B cell (primary cell): ENCODE measurements around the gene FABP3. TPM values are rescaled to one million over a fixed set of nuclear protein-coding genes. Genes with fewer than 3 reads are reported as not detected.

Experiments
- ATAC-seq: fragments of 200-7000 bp; cut with Tn5 transposase; one replicate; pipeline ENCODE4 v1.10.0; 2021; ENCODE audit warnings: low read depth, mild to moderate bottlenecking, moderate number of reproducible peaks, moderate library complexity
- CTCF ChIA-PET: fragments of 350-600 bp; sonication (Branson Sonifier 250); formaldehyde crosslinking; loops from one replicate; lab custom pipeline; 2021; ENCODE audit warnings: antibody characterized with exemption, inconsistent platforms; lab: Charles Lee
- POLR2A ChIA-PET: fragments of 350-600 bp; sonication (Branson Sonifier 250); formaldehyde crosslinking; loops from one replicate; lab custom pipeline; 2021; ENCODE audit warnings: antibody characterized with exemption; lab: Charles Lee
- DNase-seq: peaks from one replicate; pipeline ENCODE4 v3.0.0; 2013
- H2AFZ ChIP-seq: 2 replicates; pipeline ENCODE4 v1.6.1; 2012; ENCODE audit warnings: mild to moderate bottlenecking, low read depth, low read length; ENCODE audit not compliant: insufficient read depth, poor library complexity, severe bottlenecking
- H3K27ac ChIP-seq, 2 donors: 1 replicate in 1 of 2; 2 replicates in 1 of 2; pipeline ENCODE4 v1.5.1; 2012 to 2013; ENCODE audit warnings: low read length in 2 of 2, mild to moderate bottlenecking in 2 of 2, moderate library complexity in 1 of 2
- H3K27me3 ChIP-seq, 4 experiments: fragments of 200-600 bp in 1 of 4; sonication (generic) in 1 of 4; replicated peaks in 1 of 4; 1 replicate in 2 of 4; 2 replicates in 2 of 4; pipeline versions ENCODE4 v1.6.1 to v1.7.0; 2013 to 2016; ENCODE audit warnings: low read length in 3 of 4, mild to moderate bottlenecking in 2 of 4, mixed read lengths in 1 of 4, moderate library complexity in 1 of 4; ENCODE audit not compliant: insufficient read depth in 4 of 4, control insufficient read depth in 3 of 4; ENCODE audit errors: control extremely low read depth in 1 of 4
- H3K36me3 ChIP-seq, 2 experiments: replicated peaks in 1 of 2; 1 replicate in 1 of 2; 2 replicates in 1 of 2; pipeline versions ENCODE4 v1.6.1 to v1.7.1; 2013; ENCODE audit warnings: low read length in 1 of 2; ENCODE audit not compliant: insufficient read depth in 2 of 2, control insufficient read depth in 1 of 2; ENCODE audit errors: control extremely low read depth in 1 of 2, extremely low read depth in 1 of 2
- H3K4me1 ChIP-seq, 2 donors: fragments of 200-600 bp in 1 of 2; sonication (generic) in 1 of 2; 1 replicate in 1 of 2; 2 replicates in 1 of 2; pipeline versions ENCODE4 v1.5.1 to v1.6.1; 2013 to 2017; ENCODE audit warnings: low read length in 2 of 2; ENCODE audit not compliant: control insufficient read depth in 2 of 2, insufficient read depth in 2 of 2
- H3K4me2 ChIP-seq: replicated peaks from 2 replicates; pipeline ENCODE3; 2012; ENCODE audit warnings: mild to moderate bottlenecking, low read depth, low read length; ENCODE audit not compliant: poor library complexity, severe bottlenecking
- H3K4me3 ChIP-seq, 5 experiments: fragments of 200-600 bp in 1 of 5; sonication (generic) in 1 of 5; 1 replicate in 3 of 5; 2 replicates in 2 of 5; pipeline versions ENCODE4 v1.5.1 to v1.7.0; 2011 to 2016; ENCODE audit warnings: low read length in 4 of 5, mild to moderate bottlenecking in 4 of 5, low read depth in 2 of 5, control low read depth in 1 of 5, moderate library complexity in 1 of 5; ENCODE audit not compliant: insufficient read depth in 1 of 5; ENCODE audit errors: control extremely low read depth in 1 of 5, extremely low read depth in 1 of 5
- H3K79me2 ChIP-seq: fragments of 200-600 bp; sonication (generic); one replicate; pipeline ENCODE4 v1.6.0; 2016; ENCODE audit warnings: low read length; ENCODE audit not compliant: control insufficient read depth, insufficient read depth
- H3K9ac ChIP-seq: fragments of 200-600 bp; sonication (generic); 2 replicates; pipeline ENCODE4 v1.6.1; 2017; ENCODE audit warnings: mild to moderate bottlenecking, low read length, moderate library complexity
- H3K9me3 ChIP-seq, 3 donors: one replicate each; pipeline versions ENCODE4 v1.6.1 to v1.7.1; 2013; ENCODE audit warnings: low read length in 2 of 3; ENCODE audit not compliant: control insufficient read depth in 2 of 3, insufficient read depth in 1 of 3; ENCODE audit errors: control extremely low read depth in 1 of 3
- H4K20me1 ChIP-seq: 2 replicates; pipeline ENCODE4 v1.6.0; 2012; ENCODE audit warnings: mild to moderate bottlenecking, low read length; ENCODE audit not compliant: insufficient read depth, control insufficient read depth, poor library complexity, severe bottlenecking
- H3K27ac Mint-ChIP-seq: one replicate; pipeline ENCODE4 v1.8.0; 2021; ENCODE audit warnings: mixed read lengths
- H3K27me3 Mint-ChIP-seq: one replicate; pipeline ENCODE4 v1.8.0; 2021; ENCODE audit warnings: mixed read lengths
- H3K4me1 Mint-ChIP-seq: one replicate; pipeline ENCODE4 v1.8.0; 2021; ENCODE audit warnings: mixed read lengths
- H3K4me3 Mint-ChIP-seq: one replicate; pipeline ENCODE4 v1.8.0; 2021; ENCODE audit warnings: mixed read lengths
- H3K9me3 Mint-ChIP-seq: one replicate; pipeline ENCODE4 v1.8.0; 2022; ENCODE audit warnings: mixed read lengths; ENCODE audit not compliant: insufficient read depth
- CTCF ChIP-seq: fragments of 200-600 bp; IDR thresholded peaks from one replicate; pipeline ENCODE4 v1.8.0; 2022; ENCODE audit warnings: antibody characterized with exemption, mild to moderate bottlenecking
- EZH2 ChIP-seq: IDR thresholded peaks from 2 replicates; pipeline ENCODE4 v1.6.1; 2012; ENCODE audit warnings: borderline replicate concordance, low read depth, mild to moderate bottlenecking, moderate library complexity, low read length; ENCODE audit not compliant: insufficient read depth, poor library complexity, severe bottlenecking
- WGBS: methylation state at CpG from one replicate; pipeline ENCODE4 v1.1.5; 2013; ENCODE audit warnings: missing lambda C conversion rate; ENCODE audit not compliant: insufficient coverage; 5-methylcytosine and 5-hydroxymethylcytosine counted together
- intact Hi-C: fragments of 100-400 bp; cut with micrococcal nuclease; formaldehyde crosslinking; loops from one replicate; pipeline ENCODE4 v1.10.0; 2022
- polyA plus RNA-seq: library from polyadenylated mRNA; depleted of rRNA; stranded (reverse); fragments of >200 nt; gene quantifications from 2 replicates; pipeline ENCODE4 v1.2.3, GENCODE V29; 2012
- total RNA-seq, 2 donors: library from RNA; stranded (reverse); fragments of 120-200 nt in 1 of 2; gene quantifications; 1 replicate in 1 of 2; 2 replicates in 1 of 2; pipeline versions ENCODE4 v1.2.3 to v1.2.4, GENCODE V29; 2013 to 2022

FABP3 gene
- total and polyA plus RNA-seq, 2 donors (not counting 1 experiment from before 2014, with no cell fraction given): not detected

- no peak overlapping the region for H3K4me3 Mint-ChIP-seq
- no peak for DNase-seq
- peaks cover 8 to 14% of the 10 kb centered on the region in 2 donors for H3K4me1 ChIP-seq
- H3K4me2 ChIP-seq: no peak overlapping the region
- H3K9me3 ChIP-seq: no peaks in the 10 kb centered on the region
- H3K4me3 ChIP-seq: no peak overlapping the region
- TF ChIP-seq CTCF (no peak), EZH2 (no peak)
- H3K9me3 Mint-ChIP-seq: no peaks in the 10 kb centered on the region
- 97% methylated on average over 3 of the region's 3 CpGs for WGBS
- peaks cover 5% of the 10 kb centered on the region for H3K27me3 Mint-ChIP-seq
- H3K4me1 Mint-ChIP-seq: peaks cover 15% of the 10 kb centered on the region
- no peak for ATAC-seq
- ChIA-PET CTCF (no interaction called here), POLR2A (no interaction called here)
- H2AFZ ChIP-seq: no peak overlapping the region
- H3K27ac ChIP-seq: no peak overlapping the region
- H4K20me1 ChIP-seq: no peaks in the 10 kb centered on the region
- peaks cover 0 to 9% (median 2%) of the 10 kb centered on the region in 4 experiments for H3K27me3 ChIP-seq
- no peak overlapping the region for H3K27ac Mint-ChIP-seq
- H3K9ac ChIP-seq: no peak overlapping the region
- peaks cover 0 to 16% of the 10 kb centered on the region in 2 experiments for H3K36me3 ChIP-seq
- intact Hi-C loops: no loop called here
- H3K79me2 ChIP-seq: no peaks in the 10 kb centered on the region
Measured at GRCh38 chr1:31368611-31369107, 4.2 kb downstream of the FABP3 start.

- H4K20me1 ChIP-seq: no peaks in the 10 kb centered on the region
- Mint-ChIP-seq H3K9me3 (no peaks in the 10 kb centered on the region), H3K27me3 (no peaks in the 10 kb centered on the region), H3K4me3 (no peak overlapping the region), H3K4me1 (no peaks in the 10 kb centered on the region), H3K27ac (no peak overlapping the region)
- no peak overlapping the region for H3K27ac ChIP-seq
- no peaks in the 10 kb centered on the region for H3K27me3 ChIP-seq
- H3K79me2 ChIP-seq: no peaks in the 10 kb centered on the region
- no peak for TF ChIP-seq EZH2
- TF ChIP-seq CTCF: no peak
- DNase-seq (no peak), ATAC-seq (no peak)
- H3K9me3 ChIP-seq: no peaks in the 10 kb centered on the region
- WGBS: 100% methylated on average over 1 of the region's 2 CpGs
- no peak overlapping the region for H3K4me2 ChIP-seq
- ChIA-PET CTCF (no interaction called here), POLR2A (no interaction called here)
- intact Hi-C loops: no loop called here
- no peak overlapping the region for H3K4me3 ChIP-seq
- peaks cover 0 to 22% of the 10 kb centered on the region in 2 experiments for H3K36me3 ChIP-seq
- no peak overlapping the region for H3K9ac ChIP-seq
- no peaks in the 10 kb centered on the region for H3K4me1 ChIP-seq
- H2AFZ ChIP-seq: no peak overlapping the region
Measured at GRCh38 chr1:31366796-31367195, 6.1 kb downstream of the FABP3 start.
